Mesenteric fat pad (tissue), 1 donor: ENCODE data around the gene STPG4. TPM values are rescaled to one million over a fixed set of nuclear protein-coding genes. Genes with fewer than 3 reads are reported as not detected.
"Not testable (repeated sequence)": the region's sequence is repeated elsewhere in the genome, so short reads cannot be mapped to it uniquely, and the experiment has no call there.

Experiments
- DNase-seq: peaks from one replicate; pipeline ENCODE4 v3.0.0-alpha.2; 2020; ENCODE audit warnings: low spot score
- total RNA-seq: library from RNA; stranded (reverse); fragmentation: NEBNext Ultra II Directional; extraction: Animal tissue kit (Norgen Biotek cat#: 25700); gene quantifications from one replicate; pipeline ENCODE4 v1.2.1, GENCODE V29; 2021
- donor health status: DM: yes; HTN: yes; CAD: no.

The STPG4 gene
- total RNA-seq, 1 donor from 2014 or later, result not detected

DNA sequence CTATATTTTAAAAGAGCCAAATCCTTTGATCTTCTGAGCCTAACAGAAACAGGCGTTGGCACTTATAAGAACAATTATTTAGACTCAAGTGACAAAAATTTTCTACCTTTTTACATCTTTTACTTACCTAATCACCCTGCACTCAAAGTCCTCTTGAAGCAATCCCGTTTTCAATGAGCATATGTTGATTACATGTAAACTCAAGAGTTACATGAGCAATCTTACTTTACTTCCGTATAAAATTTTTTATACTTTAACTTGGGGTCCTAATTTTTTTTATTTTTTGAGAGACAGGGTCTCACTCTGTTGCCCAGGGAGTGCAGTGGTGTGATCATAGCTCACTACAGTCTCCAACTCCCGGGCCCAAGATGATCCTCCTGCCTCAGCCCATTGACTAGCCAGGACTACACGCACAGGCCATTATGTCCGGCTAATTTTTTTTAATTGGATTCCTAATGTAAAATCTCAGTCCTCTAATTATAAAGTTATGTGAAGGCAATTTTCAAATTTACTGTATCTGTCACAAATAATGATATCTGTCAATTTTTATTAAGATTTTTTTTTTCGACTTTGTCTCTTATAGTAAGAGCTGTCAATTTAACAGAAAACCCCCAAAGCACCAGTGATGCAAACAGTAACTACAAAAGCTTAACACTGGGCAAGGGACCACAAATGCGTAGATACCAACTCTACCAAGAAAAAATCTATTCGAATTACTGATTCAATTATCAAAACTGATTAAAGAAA, 19.1 kb upstream of the STPG4 start:
- no peak for DNase-seq

DNA sequence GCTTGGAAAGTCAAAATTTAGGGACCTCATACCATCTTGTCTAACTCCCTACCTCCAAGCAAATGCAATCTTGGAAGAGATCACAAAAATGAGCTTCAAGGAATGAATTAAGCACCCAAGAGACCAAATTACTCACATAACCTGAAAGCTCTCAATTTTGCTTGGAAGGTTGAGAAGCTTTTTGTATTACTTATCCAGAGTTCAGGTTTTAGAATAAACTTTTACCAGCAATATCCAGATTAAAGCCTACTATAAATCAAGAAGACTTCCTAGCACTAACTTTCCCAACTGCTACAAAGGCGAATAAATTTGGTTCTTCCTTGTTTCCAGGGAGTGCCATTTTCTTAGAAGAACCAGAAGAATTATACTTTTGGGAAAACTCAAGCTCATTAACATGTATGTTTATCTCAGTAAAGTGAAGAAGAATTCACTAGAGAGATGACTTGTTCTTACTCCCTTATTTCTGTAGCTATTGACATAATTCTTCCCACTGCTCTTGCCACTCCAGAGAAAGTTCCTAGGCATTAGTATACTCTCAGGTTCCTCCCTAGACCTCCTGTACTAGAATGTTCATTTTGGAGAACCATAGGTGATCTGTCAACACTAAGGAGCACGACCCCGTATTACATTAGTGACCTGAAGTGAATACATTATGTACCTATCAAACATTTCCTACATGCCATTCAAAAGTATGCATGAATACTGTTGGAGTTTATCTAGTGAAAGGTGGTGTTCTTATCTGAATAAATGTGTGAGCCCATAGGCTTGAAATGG, 18.0 kb upstream of the STPG4 start:
- no peak for DNase-seq

DNA sequence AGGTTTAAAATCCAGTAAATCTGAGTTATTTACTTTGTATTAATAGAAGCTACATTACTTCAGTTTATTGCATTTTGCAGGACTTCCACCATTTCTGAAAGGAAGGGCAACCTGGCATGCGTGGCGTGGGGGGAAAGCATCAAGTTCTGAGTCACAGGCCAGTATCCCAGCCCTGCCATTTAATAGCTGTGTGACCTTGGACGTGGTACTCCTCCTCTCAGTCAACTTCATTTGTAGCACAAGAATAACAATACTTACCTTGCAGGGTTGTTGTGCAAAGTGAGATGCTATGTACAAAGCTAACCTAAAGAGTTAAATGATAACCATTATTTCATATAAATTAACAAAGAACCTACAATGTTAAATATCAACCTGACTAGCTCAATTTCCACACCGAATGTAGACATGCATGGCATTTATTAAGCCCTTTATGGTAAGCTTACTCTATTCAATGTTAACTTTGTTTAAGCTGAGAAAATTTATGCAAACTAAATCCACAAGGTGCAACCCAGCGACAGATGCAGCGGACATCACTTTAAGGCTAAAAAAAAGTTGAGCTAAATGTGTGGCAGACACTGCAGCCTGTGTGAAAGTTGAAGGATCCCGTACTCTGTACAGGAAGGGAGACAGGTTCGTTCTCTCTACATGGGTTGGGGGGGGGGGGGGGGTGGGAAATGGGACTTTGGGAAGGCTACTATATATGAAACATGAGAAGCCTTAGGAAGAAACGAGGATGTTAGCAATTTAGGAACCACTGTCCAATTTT, 17.2 kb upstream of the STPG4 start:
- no peak for DNase-seq

DNA sequence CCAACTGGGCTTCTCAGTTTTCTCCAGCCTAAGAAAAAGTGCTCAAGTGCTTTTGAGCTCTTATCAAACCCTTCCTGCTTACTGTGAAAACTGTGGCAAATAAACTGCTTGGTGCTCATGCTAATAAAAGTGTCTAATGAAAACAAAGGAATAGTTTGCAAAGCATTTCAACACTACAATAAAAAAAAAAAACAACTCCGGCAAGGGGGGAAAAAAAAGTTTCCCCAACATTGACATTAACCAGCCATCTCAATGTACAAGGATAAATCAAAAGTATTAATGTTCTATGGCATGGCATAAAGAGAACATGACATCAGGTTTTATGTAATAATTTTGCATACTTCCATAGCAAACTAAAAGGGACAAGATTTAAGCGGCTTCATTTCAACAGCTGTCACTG, 14.7 kb upstream of the STPG4 start:
- DNase-seq, result no peak

DNA sequence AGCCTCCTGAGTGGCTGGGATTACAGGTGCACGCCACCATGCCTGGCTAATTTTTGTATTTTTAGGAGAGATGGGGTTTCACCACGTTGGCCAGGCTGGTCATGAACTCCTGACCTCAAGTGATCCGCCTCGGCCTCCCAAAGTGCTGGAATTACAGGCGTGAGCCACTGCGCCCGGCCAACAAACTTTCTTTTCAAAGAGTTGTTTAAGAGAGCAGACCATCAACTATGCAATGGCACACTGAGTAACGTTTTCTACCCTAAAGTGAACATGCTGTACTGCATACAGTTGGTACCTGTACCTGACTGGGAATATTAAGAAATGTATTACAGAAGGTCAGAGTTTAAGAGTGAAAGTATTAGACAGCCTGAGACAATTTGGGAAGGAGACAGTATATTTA, 13.8 kb upstream of the STPG4 start:
- not testable (repeated sequence) for DNase-seq

GRCh38 chr2:47167149-47167548, 12.0 kb upstream of the STPG4 start:
- no peak for DNase-seq

- DNase-seq, result no peak
These were observed 10.0 kb upstream of the STPG4 start for GRCh38 chr2:47165001-47165555.

DNA sequence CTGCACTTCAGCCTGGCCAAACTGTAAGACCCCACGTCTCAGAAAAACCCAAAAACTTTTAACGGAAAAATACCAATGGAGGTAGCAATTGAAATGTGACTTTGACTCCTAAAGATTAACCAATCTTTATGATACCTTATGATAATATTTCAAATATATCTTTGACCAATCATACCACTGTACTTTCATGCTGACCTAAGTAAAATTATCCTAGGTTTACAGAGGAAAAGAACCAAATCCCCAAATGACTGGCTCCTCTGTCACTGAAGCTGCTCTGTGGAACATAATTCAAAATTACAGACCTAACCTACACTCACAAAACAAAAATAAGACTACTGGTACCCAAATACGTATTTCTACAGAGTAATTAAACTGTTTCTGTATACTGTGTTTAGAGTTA, 7.7 kb upstream of the STPG4 start:
- no peak for DNase-seq

DNA sequence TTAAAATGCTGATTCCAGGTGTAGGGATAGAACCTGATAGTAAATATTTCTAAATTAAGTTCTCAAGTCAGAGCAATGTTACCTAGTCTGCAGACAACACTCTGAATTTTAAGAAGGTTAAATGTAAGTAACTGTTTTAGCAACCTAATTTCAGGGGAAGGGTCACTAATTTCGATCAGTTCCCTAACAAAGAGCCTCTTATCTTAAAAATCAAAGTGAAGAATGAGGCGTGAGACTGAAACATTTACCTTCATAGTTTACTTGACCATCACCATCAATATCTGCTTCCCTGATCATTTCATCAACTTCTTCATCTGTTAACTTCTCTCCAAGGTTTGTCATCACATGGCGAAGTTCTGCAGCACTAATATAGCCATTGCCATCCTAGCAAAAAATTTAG, 6.4 kb upstream of the STPG4 start:
- DNase-seq, result no peak

GRCh38 chr2:47160660-47161059, 5.6 kb upstream of the STPG4 start:
- no peak for DNase-seq

DNA sequence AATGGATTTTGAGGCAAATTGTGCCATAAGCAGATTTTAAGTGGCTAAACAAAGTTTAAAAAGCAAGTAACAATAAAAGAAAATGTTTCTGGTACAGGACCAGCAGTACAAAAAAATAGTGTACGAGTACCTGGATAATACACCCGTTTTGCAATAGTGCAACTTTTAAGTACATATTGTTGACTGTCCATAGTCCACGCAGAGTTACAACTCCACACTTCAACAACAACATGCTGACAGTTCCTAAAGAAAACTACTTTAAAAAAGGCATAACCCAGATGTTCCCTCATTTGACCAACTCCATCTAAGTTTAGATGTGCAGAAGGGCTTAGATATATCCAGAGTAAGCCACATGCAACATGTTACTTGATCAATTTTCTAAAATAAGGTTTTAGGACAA, 5.1 kb upstream of the STPG4 start:
- DNase-seq, result no peak

- DNase-seq, result no peak
These were observed 4.5 kb upstream of the STPG4 start for GRCh38 chr2:47159627-47160026.

GRCh38 chr2:47158576-47158975, 3.5 kb upstream of the STPG4 start:
- DNase-seq, result no peak

- DNase-seq, result no peak
These were observed 2.3 kb downstream of the STPG4 start for GRCh38 chr2:47152803-47153202.

DNA sequence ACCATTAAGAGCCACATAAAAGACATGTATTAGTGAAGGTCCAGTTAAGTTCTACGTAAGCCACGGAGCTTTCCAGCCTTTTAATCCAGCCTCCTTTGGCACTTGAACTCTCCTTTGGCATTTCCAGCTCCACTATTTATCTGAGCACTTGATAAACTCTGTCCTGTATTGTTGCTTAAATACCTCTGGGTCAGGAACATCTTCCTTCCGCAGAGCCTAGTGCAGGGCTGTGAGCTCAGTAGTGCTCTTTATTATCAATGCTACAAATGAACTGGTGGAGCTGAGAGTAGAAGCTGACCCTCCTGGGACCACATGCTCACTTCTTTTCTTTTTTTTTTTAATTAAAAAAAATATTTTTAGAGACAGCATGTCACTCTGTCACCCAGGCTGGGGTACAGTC, 4.9 kb downstream of the STPG4 start:
- no peak for DNase-seq

- DNase-seq, result no peak
These were observed 8.1 kb downstream of the STPG4 start for GRCh38 chr2:47147021-47147420.

- no peak for DNase-seq
These were observed 9.6 kb downstream of the STPG4 start for GRCh38 chr2:47145466-47145865.

DNA sequence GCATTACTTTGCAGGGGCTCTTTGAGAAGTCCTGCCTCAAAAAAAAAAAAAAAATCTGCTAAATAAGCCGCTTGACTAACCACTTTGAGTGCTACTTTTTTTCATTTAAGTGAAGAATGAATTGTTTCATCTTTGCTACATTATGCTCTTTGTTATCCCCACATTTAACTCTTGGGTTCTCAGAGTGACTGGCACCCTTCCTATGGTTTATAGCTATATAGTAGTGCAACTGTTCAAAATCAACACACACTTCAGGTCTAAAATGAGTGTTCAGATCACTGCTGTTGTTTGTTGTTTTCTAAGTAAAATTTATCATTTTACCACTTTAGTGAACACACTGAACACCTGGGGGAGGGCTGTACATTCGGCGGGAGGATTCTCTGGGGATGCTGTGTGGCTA, 13.6 kb downstream of the STPG4 start:
- DNase-seq, result no peak

- no peak for DNase-seq
These were observed 20.6 kb downstream of the STPG4 start for GRCh38 chr2:47134386-47135090.

GRCh38 chr2:47133046-47133445, 22.1 kb downstream of the STPG4 start:
- no peak for DNase-seq

DNA sequence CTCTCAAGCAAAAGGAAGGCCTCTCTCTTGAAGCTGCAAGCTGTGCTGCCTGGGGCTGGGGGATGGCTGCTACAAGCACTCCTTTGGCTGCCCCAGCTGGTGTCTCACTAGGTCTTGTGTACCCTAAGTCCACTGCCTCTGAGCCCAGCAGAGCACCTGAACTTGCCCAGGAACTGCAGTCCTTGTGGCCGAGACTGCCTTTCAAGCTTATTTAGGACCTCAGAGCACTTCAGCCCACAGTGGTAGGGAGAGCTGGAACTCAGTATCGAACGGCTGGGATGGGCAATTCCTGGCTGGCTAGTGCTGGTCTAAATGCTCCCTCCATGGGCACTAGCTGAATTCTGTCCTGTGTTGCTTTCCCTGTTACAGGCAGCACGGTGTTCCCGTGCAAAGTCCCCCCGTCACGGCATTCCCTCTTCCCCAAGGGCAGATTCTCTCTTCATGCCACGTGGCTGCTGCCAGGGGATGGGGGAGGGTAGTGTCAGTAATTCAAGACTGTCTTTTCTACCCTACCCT, 25.9 kb downstream of the STPG4 start:
- no peak for DNase-seq
